Iris pigment epithelial cell (primary cell): ENCODE measurements around the gene ADGRG6.
A peak's percentile ranks its signal among the peaks of the same experiment; 100 is the strongest.

Experiments used
- DNase-seq: peaks from one replicate; pipeline ENCODE4 v3.0.0-alpha.2; 2011; ENCODE audit warnings: low read depth

The ADGRG6 gene

DNA sequence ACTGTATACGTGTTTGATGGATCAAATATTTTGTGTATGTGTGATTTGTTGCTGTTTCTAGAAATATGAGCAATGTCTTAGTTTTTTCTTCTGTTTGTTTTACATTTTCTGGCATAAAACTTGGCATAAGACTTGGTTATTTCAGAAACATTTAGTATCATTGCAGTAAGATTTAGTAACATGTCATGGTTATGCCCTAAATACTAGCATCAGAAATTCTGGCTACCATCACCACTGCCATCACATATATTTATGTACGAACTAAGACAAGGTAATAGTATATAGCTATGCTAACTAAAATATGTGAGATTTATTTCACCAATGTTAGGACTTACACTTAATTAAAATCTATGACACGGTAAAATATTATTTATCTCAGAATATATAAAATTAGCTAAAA lies 10.3 kb upstream of the ADGRG6 start:
- no peak for DNase-seq

DNA sequence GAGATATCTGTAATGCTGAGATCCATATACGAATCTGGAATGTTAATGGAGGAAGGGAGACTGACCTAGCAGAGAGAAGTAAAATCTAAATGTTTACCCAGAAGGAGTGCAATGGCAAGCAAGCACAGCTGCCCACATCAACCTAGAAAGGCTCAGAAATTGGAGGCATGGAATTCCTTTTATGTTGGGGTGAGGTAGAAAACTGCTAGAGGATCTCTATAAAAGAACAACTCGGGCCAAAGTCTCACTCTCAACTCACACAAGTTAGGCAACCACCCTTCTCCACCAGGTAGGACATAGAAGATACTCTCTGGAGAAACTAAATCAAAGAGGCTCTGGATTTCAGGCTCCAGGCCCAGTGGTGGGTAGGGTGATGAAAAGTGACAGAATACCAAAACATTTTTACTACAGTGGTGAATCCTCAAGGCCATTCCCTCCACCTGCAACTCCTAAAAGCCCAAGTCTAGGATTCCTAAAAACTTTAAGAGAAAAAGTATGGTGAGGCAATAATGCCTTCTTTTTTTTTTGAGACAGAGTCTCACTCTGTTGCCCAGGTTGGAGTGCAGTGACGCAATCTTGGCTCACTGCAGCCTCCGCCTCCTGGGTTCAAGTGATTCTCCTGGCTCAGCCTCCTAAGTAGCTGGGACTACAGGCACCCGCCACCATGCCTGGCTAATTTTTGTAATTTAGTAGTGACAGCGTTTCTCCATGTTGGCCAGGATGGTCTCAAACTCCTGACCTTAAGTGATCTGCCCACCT lies 9.5 kb upstream of the ADGRG6 start:
- DNase-seq, result no peak

GRCh38 chr6:142293121-142293520 lies 8.7 kb upstream of the ADGRG6 start:
- no peak for DNase-seq

DNA sequence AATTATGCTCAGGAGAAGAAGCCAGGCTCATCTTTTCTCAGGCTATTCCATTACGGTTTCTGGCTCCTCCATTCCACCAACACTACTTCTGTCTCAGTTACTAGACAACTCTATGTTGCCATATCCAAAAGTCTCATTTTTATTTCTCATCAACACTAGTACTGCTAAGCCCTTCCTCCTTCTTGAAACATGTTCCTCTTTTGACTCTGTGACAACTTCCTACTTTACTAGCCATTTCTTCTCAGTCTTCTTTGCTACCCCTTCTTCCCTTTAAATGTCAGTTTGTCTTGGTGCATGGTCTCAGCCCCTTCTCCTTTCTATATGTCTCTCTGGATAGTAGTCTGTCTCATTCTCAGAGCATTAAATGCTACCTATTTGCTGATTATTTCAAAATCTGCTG lies 7.1 kb upstream of the ADGRG6 start:
- DNase-seq, result no peak

DNA sequence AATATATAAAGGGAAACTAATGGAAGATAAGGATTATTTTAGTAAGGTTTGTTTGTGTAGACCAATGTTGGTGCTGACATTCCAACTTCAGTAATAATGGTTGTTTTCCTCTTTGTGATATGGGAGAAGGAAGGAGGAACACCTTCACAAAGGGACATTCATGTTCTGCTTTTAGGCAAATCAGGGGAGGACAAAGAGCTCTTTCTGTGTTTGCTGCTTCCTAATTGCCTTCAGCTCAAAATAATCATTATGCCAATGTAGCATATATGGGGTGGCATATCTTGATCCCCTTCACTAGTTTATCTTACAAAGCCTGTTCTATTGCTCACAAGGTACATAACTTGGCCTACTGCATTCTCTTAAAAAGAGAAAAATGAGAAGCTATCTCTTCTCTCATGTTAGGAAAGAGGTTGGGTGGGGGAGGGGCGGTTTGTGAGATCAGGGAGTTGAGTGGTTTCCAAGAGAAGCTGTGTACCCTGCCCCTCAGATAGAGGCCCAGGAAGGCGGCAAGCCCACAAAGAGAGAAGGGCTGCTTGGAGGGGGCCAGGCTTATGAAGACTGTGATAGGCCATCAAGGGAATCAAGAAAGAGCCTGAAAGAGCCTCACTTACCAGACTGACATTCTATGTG lies 4.7 kb upstream of the ADGRG6 start:
- DNase-seq, result no peak

GRCh38 chr6:142297605-142297995 lies 4.2 kb upstream of the ADGRG6 start:
- no peak for DNase-seq

GRCh38 chr6:142297996-142298753 lies 3.6 kb upstream of the ADGRG6 start:
- DNase-seq, result peak; percentile 94

DNA sequence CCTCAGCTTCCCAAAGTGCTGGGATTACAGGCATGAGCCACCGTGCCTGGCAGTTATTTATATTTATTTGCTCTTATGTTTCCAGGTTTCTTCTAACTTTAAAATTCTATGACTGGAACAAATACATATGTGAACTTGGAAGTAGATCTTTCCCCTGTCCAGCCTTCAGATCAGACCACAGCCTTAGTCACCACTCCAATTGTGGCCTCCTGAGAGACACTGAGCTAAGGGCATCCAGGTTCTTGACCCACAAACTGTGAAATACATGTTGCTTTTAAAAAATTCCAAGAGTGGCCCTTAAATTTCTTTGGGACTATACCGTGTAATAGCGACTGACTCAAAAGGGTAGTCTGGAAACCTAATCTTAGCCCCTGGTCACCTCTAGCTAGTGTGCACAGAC lies 1.5 kb upstream of the ADGRG6 start:
- DNase-seq, result peak; percentile 12

- DNase-seq, result peak; percentile 86
These were observed 803 bp upstream of the ADGRG6 start for GRCh38 chr6:142300758-142301650.

DNA sequence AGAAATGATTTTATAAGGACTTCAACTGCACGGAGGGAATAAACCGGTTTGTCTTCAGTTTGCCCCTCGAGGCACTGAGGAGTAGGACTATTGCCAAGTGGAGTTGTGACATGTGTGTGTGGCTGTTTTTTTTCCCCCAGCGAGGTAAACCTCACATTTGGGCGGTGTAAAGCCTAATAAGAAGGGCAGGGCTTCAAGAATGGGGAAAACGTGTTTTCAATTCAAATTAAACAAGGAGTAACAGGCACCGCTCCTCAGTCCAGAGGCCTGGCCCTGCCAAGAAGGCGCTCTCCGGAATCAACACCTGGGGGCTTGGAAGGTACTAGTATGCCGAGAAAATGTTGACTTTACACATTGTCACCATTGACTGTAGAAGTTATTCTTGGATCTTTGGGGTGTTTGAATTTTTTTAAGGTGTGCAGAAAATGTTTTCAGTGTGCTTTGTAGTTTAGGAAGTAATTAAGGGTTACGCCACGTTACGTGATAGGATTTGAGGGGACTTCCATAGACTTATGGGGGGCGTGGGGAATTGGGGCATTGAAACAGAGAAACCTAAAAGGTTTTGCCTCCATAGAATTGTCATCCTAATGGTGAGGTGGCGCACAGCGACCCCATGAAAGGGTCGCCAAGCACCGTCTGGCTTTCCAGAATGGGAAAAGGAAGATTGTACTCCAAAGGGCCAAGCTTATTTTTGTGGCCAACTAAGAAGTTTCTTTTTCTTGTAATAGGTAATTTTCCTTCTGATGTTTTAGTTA lies 791 bp downstream of the ADGRG6 start:
- DNase-seq, result peak; percentile 5

DNA sequence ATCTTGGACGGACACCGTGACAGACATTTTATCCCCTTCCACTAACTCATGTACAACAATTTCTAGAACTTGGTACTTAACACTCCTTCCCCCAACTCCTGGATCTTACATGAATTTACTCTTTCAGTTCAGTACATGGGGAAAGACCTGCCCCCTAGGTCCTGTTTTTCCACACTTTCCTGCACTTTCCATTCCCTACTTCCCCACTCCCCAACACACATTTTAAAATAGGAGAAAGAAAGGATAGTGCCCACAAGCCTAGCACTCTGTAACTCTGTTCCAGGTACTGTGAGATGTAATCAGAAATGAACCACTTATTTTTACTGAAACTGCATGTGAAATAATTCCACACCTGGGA lies 1.3 kb downstream of the ADGRG6 start:
- DNase-seq, result no peak

DNA sequence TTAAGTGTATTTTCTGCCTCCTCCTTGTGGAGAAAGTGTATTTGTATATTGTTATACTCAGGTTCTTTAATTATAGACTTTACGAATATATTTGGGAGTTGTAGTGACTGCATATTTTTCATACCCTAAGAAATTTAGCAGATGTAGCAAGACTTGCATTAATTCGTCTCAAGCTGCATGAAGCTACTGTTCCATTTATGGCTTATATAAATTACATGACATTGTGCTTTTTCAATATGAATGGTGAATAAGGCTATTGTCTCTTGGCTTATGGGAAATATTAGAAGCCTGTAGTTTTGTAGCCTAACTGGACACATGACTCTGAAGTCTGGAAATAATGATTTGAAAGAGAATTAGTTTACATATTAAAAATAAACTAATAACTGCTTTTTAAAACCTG lies 2.4 kb downstream of the ADGRG6 start:
- DNase-seq, result no peak

DNA sequence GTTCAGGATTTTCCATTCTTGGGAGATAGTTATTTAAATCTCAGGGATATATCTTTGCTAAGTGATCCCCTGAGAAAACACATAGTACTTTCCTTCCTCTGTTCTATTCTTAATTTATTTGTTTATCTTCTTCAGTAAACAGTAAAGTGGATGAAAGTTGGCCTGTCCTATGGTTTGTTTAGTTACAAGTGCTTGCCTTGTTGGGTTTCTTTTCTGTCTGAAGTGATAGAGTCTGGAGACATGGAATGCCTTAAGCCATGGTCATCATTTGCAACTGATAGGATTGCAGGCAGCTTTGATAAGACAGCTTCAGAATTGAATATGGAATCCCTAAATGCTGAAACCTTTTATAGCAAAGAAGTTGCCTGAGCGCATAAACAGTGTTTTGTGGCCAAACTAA lies 4.9 kb downstream of the ADGRG6 start:
- DNase-seq, result no peak

DNA sequence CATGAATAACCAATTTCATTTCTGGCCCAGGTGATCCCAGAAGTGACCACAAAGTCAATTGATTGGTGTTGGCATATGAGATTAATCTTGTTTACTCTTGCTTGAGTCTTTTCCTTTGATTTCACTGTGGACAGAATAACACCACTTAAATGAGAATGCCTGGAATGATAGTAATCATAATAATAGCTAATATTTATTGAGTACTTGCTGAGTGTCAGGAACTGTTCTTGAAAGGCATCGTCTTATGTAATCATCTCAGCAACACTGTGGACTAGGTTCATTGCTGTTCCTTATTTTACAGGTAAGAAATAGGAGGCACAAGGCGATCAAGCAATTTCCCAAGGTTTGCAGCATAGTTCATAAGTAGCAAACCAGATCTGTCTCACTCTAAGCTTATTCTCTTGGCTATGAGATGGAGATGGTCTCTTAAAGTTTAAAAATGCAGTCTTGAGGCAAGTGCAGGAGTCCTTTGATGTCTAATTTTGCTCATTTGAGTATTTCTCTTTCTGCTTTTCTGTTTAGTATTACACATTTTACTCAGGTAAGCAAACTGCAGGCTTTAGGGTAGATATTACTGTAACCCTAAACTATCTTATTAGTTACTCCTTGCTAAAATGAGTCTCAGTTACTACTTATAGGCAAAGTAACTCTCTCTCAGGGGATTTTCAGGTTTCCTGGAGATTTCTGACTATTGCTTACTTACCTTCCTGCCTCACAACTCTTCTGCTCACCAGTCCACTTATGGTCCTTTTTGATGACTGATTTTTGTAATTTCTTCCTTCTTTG lies 6.3 kb downstream of the ADGRG6 start:
- no peak for DNase-seq

DNA sequence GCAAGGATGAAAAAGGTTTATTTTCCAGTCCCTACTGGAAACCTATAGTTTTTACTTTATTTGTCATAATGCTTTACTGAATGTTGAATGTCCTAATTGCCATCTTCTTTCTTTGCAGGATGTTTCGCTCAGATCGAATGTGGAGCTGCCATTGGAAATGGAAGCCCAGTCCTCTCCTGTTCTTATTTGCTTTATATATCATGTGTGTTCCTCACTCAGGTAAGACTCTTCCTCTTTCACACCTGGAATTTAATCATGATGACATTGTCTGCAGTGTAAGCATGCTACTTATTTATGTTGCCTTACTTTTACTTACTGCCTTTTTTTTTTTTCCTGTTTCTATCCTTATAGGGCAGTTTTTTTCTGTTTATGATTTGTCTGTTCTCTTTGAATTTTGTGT lies 7.6 kb downstream of the ADGRG6 start:
- no peak for DNase-seq

- DNase-seq, result peak; percentile 81
These were observed 11.5 kb downstream of the ADGRG6 start for GRCh38 chr6:142313284-142313683.

DNA sequence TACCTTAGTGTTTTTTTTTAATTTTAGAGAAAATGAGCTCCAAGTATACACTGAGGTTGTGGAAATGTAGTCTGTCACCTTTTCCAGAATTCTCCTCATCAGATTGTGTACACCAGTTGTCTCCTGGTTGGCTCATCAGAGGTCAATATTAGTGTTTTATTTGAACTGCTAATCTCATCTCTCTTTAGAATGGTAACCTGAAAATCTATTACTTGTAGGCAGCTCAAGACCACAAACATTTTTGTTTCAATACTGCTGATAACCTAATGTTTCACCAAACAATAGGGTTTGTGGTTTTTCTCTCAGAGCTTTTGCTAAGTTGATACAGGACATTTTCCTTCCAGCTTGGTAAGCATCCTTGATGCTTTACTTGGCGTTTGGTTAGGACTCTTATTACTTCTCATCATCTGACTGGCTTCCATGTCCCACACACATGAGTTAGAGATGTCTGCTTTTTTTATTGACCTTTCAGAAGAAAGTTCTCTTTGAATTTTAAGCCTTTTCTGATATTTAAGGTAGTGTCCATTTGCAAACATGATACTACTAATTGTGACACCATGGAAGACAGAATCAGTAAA lies 15.1 kb downstream of the ADGRG6 start:
- DNase-seq, result no peak

DNA sequence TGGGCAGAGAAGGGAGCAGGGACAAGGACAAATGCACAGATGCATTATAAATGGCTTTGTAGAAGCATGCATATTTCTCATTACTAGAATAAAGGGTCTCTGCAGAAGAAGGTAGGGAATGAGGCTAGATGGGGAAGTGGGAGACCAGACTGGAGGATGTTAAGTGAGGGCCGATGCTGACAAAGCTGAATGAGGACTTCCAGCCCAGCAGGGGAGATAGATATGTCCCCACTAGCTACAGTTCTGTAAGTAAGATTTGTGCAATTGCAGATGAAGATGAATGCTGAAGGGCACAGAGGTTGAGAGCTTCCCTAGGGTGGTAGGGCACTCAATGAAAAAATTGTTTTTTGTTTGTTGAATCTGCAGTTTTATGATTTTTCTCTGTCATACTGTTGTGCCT lies 16.9 kb downstream of the ADGRG6 start:
- no peak for DNase-seq

GRCh38 chr6:142320366-142320765 lies 18.6 kb downstream of the ADGRG6 start:
- DNase-seq, result no peak

- DNase-seq, result no peak
These were observed 19.6 kb downstream of the ADGRG6 start for GRCh38 chr6:142321451-142321850.
